ENCODE results near the gene BRF1. TPM values are rescaled to one million over a fixed set of nuclear protein-coding genes. Genes with fewer than 3 reads are reported as not detected.
A peak's percentile ranks its signal among the peaks of the same experiment; 100 is the strongest.

The BRF1 gene
- total and polyA plus RNA-seq, 2 experiments from 2014 or later: 23.6 to 35.9 TPM

DNA sequence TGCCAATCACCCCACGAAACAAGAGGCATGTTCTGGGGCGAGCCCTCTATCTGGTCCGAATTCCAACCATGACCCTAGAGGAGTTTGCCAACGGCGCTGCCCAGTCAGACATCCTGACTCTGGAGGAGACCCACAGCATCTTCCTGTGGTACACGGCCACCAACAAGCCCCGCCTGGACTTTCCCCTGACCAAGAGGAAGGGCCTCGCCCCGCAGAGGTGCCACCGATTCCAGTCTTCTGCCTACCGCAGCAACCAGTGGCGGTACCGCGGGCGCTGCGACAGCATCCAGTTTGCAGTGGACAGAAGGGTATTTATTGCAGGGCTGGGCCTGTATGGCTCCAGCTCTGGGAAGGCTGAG, 50.8 kb downstream of the BRF1 start:
- Histone ChIP-seq H3K36me3 (replicated peaks; ENCODE audit: insufficient read depth, low read depth) (no peaks in the 10 kb centered on the region), H4K20me1 (ENCODE audit: insufficient read depth, poor library complexity, severe bottlenecking) (peaks cover 11% of the 10 kb centered on the region), H2AFZ (no peak overlapping the region), H3K4me1 (ENCODE audit: insufficient read depth) (peaks cover 8% of the 10 kb centered on the region), H3K79me2 (peaks cover 40% of the 10 kb centered on the region), H3K27ac (no peak overlapping the region), H3K9me2 (replicated peaks; ENCODE audit: insufficient read depth) (no peaks in the 10 kb centered on the region), H3K27me3 (no peaks in the 10 kb centered on the region), H3K9me3 (ENCODE audit: low read depth) (no peaks in the 10 kb centered on the region), H3K4me3 (no peak overlapping the region), H3K4me2 (peak overlapping the region; percentile 93)
- no peak for DNase-seq (ENCODE audit: low spot score)
- 99% methylated on average over 16 of the region's 16 CpGs for WGBS (ENCODE audit: low lambda C conversion rate, missing lambda C conversion rate)
- TF ChIP-seq EZH2phosphoT487 (IDR thresholded peaks at IDR 0.05; ENCODE audit: low read depth, severe bottlenecking, unreplicated experiment) (no peak), EZH2 (IDR thresholded peaks at IDR 0.05; ENCODE audit: borderline replicate concordance) (no peak)
- TF ChIP-seq, protein P1, sequence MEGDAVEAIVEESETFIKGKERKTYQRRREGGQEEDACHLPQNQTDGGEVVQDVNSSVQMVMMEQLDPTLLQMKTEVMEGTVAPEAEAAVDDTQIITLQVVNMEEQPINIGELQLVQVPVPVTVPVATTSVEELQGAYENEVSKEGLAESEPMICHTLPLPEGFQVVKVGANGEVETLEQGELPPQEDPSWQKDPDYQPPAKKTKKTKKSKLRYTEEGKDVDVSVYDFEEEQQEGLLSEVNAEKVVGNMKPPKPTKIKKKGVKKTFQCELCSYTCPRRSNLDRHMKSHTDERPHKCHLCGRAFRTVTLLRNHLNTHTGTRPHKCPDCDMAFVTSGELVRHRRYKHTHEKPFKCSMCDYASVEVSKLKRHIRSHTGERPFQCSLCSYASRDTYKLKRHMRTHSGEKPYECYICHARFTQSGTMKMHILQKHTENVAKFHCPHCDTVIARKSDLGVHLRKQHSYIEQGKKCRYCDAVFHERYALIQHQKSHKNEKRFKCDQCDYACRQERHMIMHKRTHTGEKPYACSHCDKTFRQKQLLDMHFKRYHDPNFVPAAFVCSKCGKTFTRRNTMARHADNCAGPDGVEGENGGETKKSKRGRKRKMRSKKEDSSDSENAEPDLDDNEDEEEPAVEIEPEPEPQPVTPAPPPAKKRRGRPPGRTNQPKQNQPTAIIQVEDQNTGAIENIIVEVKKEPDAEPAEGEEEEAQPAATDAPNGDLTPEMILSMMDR (IDR thresholded peaks at IDR 0.05; ENCODE audit: poor library complexity): no peak

DNA sequence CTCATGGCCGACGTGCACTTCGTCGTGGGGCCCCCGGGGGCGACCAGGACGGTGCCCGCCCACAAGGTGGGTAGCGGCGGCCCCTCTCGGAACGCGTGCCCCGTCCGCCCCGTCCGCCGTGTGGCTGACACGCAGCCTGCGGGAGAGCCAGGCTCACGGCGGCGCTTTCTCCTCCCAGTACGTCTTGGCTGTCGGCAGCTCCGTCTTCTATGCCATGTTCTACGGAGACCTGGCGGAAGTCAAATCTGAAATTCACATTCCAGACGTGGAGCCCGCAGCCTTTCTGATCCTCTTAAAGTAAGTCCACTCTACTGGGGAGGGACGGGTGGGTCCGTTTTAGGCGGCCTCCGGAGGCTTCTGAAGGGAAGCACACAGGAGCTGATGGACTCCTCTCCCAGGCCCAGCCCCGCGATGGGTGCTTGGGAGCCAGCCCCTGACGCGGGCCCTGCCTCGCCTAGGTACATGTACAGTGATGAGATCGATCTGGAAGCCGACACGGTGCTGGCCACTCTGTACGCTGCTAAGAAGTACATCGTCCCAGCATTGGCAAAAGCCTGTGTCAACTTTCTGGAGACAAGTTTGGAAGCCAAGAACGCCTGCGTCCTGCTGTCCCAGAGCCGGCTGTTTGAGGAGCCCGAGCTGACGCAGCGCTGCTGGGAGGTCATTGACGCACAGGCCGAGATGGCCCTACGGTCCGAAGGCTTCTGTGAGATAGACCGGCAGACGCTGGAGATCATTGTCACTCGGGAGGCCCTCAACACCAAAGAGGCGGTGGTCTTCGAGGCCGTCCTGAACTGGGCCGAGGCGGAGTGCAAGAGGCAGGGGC, 51.4 kb downstream of the BRF1 start:
- H3K9me2 ChIP-seq (replicated peaks; ENCODE audit: insufficient read depth): no peaks in the 10 kb centered on the region
- WGBS (ENCODE audit: low lambda C conversion rate, missing lambda C conversion rate): 45% methylated on average over 61 of the region's 62 CpGs
- peaks cover 11% of the 10 kb centered on the region for H4K20me1 ChIP-seq (ENCODE audit: insufficient read depth, poor library complexity, severe bottlenecking)
- peaks cover 46% of the 10 kb centered on the region for H3K79me2 ChIP-seq
- DNase-seq (ENCODE audit: low spot score): no peak
- H3K27ac ChIP-seq: peak overlapping the region; percentile 91
- H3K9me3 ChIP-seq (ENCODE audit: low read depth): no peaks in the 10 kb centered on the region
- no peaks in the 10 kb centered on the region for H3K27me3 ChIP-seq
- TF ChIP-seq EZH2phosphoT487 (IDR thresholded peaks at IDR 0.05; ENCODE audit: low read depth, severe bottlenecking, unreplicated experiment) (no peak), EZH2 (IDR thresholded peaks at IDR 0.05; ENCODE audit: borderline replicate concordance) (no peak)
- TF ChIP-seq, protein P1 (IDR thresholded peaks at IDR 0.05; ENCODE audit: poor library complexity): no peak
- H3K4me2 ChIP-seq: peak overlapping the region; percentile 93
- peaks cover 8% of the 10 kb centered on the region for H3K4me1 ChIP-seq (ENCODE audit: insufficient read depth)
- H2AFZ ChIP-seq: peak overlapping the region; percentile 60
- H3K36me3 ChIP-seq (replicated peaks; ENCODE audit: insufficient read depth, low read depth): no peaks in the 10 kb centered on the region
- peak overlapping the region; percentile 64 for H3K4me3 ChIP-seq

DNA sequence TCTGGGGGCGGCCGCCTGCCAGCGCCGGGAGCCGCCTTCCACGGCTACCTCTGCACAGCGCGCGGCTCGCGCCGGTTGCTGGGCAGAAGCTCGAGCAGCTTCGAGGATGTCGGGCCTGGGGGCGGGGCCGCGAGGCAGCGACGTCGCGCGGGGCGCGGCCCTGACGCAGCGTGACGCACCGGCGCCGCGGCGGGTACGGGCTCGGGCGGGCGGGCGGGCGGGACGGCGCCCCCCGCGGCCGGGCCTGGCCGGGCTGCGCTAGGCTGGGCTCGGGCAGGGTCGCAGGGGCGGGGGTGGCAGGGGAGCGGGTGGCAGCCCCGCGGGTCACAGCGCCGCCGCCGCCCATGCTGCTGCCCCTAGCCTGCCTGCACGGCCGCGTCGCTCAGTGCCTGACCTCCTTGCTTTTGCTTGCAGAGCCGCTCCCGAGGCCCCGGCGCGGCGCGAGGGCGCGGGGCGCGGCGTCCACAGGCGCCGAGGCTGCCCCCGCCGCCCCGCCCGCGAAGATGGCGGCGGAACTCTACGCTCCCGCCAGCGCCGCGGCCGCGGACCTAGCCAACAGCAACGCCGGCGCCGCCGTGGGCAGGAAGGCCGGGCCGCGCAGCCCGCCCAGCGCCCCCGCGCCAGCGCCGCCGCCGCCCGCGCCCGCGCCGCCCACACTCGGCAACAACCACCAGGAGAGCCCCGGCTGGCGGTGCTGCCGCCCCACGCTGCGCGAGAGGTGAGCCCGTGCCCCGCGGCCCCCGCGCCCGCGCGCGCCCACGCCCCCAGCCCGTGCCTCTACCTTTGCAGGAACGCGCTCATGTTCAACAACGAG, 52.2 kb downstream of the BRF1 start, which contains the start of gene BTBD6:
Gene BTBD6, plus strand, starts transcription at position 166 of the 814 bp plus-strand sequence. Its CDS starts 179 bp downstream, at position 345.
- H3K4me3 ChIP-seq: peak within 1 kb of the TSS; percentile 67
- peaks cover 11% of the 10 kb centered on the region for H4K20me1 ChIP-seq (ENCODE audit: insufficient read depth, poor library complexity, severe bottlenecking)
- no peaks in the 10 kb centered on the region for H3K27me3 ChIP-seq
- no peaks in the 10 kb centered on the region for H3K36me3 ChIP-seq (replicated peaks; ENCODE audit: insufficient read depth, low read depth)
- peak; percentile 96 for DNase-seq (ENCODE audit: low spot score)
- peak within 1 kb of the TSS; percentile 79 for H2AFZ ChIP-seq
- H3K4me1 ChIP-seq (ENCODE audit: insufficient read depth): peaks cover 8% of the 10 kb centered on the region
- H3K79me2 ChIP-seq: peaks cover 54% of the 10 kb centered on the region
- no peaks in the 10 kb centered on the region for H3K9me2 ChIP-seq (replicated peaks; ENCODE audit: insufficient read depth)
- peak within 1 kb of the TSS; percentile 95 for H3K27ac ChIP-seq
- TF ChIP-seq, protein P1 (IDR thresholded peaks at IDR 0.05; ENCODE audit: poor library complexity): no peak
- no peak for TF ChIP-seq EZH2phosphoT487 (IDR thresholded peaks at IDR 0.05; ENCODE audit: low read depth, severe bottlenecking, unreplicated experiment)
- no peak for TF ChIP-seq EZH2 (IDR thresholded peaks at IDR 0.05; ENCODE audit: borderline replicate concordance)
- H3K9me3 ChIP-seq (ENCODE audit: low read depth): no peaks in the 10 kb centered on the region
- peak within 1 kb of the TSS; percentile 99 for H3K4me2 ChIP-seq
- WGBS (ENCODE audit: low lambda C conversion rate, missing lambda C conversion rate): 0% methylated on average over 32 of the region's 130 CpGs

All from hepatocyte (in vitro differentiated cells).